Neural cell (in vitro differentiated cells): Measurements from ENCODE around the gene FOXK1. TPM values are rescaled to one million over a fixed set of nuclear protein-coding genes. Genes with fewer than 3 reads are reported as not detected.

Source experiments
- H2AFZ ChIP-seq: fragments of 200-600, 300-800 bp; sonication (generic), shearing (Covaris generic); 2 replicates; pipeline ENCODE4 v1.6.0; 2014; ENCODE audit warnings: low read depth, mild to moderate bottlenecking, antibody characterized with exemption, low read length, moderate library complexity
- H3F3A ChIP-seq: fragments of 200-600 bp; shearing (Covaris generic); 2 replicates; pipeline ENCODE4 v1.6.1; 2016; ENCODE audit warnings: mild to moderate bottlenecking, moderate library complexity, mixed read lengths, antibody characterized with exemption, low read length; ENCODE audit not compliant: insufficient read depth, poor library complexity, severe bottlenecking
- H3K27ac ChIP-seq: fragments of 200-600, 300-800 bp; sonication (generic), shearing (Covaris generic); 2 replicates; pipeline ENCODE4 v1.5.1; 2014; ENCODE audit warnings: mild to moderate bottlenecking, low read length, moderate library complexity
- H3K27me3 ChIP-seq: fragments of 300-800, 200-600 bp; sonication (generic), shearing (Covaris generic); 2 replicates; pipeline ENCODE4 v1.6.0; 2014; ENCODE audit warnings: mild to moderate bottlenecking, low read depth, low read length, moderate library complexity; ENCODE audit not compliant: insufficient read depth
- H3K36me3 ChIP-seq: fragments of 300-800, 200-600 bp; sonication (generic), shearing (Covaris generic); 2 replicates; pipeline ENCODE4 v1.5.1; 2014; ENCODE audit warnings: mild to moderate bottlenecking, antibody characterized with exemption, low read length, moderate library complexity; ENCODE audit not compliant: insufficient read depth
- H3K4me2 ChIP-seq: fragments of 300-800, 200-600 bp; sonication (generic), shearing (Covaris generic); 2 replicates; pipeline ENCODE4 v1.6.0; 2014; ENCODE audit warnings: mild to moderate bottlenecking, low read length
- H3K4me3 ChIP-seq: fragments of 300-800, 200-600 bp; sonication (generic), shearing (Covaris generic); 2 replicates; pipeline ENCODE4 v1.5.1; 2014; ENCODE audit warnings: mild to moderate bottlenecking, low read length, moderate library complexity
- H3K79me2 ChIP-seq: fragments of 200-600 bp; shearing (Covaris generic); replicated peaks from 2 replicates; pipeline ENCODE4 v1.6.0; 2014; ENCODE audit warnings: mild to moderate bottlenecking, low read length, moderate library complexity; ENCODE audit not compliant: insufficient read depth
- H3K9ac ChIP-seq: fragments of 300-800, 200-600 bp; sonication (generic), shearing (Covaris generic); 2 replicates; pipeline ENCODE4 v1.6.1; 2016; ENCODE audit warnings: mild to moderate bottlenecking, low read length, mixed read lengths
- H3K9me2 ChIP-seq: fragments of 200-600 bp; shearing (Covaris generic); 2 replicates; pipeline ENCODE4 v1.6.1; 2016; ENCODE audit warnings: mild to moderate bottlenecking, low read length, mixed read lengths; ENCODE audit not compliant: insufficient read depth
- H3K9me3 ChIP-seq: fragments of 200-600, 300-800 bp; sonication (generic), shearing (Covaris generic); 2 replicates; pipeline ENCODE4 v1.6.1; 2016; ENCODE audit warnings: mild to moderate bottlenecking, mixed run types, low read length, moderate library complexity, mixed read lengths
- H4K20me1 ChIP-seq: fragments of 200-600 bp; shearing (Covaris generic); 2 replicates; pipeline ENCODE4 v1.6.1; 2016; ENCODE audit warnings: mild to moderate bottlenecking, mixed run types; ENCODE audit not compliant: insufficient read depth
- EP300 ChIP-seq: fragments of 450-650 bp; conservative IDR thresholded peaks from 2 replicates; pipeline ENCODE4 v1.6.1; 2014; ENCODE audit warnings: antibody characterized with exemption, mild to moderate bottlenecking, moderate library complexity; ENCODE audit not compliant: poor library complexity, severe bottlenecking
- EZH2 ChIP-seq: fragments of 200-600, 300-800 bp; shearing (Covaris generic), sonication (generic); IDR thresholded peaks from 2 replicates; pipeline ENCODE4 v1.6.1; 2014; ENCODE audit warnings: antibody characterized with exemption, low read length, borderline replicate concordance, mild to moderate bottlenecking; ENCODE audit not compliant: insufficient read depth, poor library complexity, severe bottlenecking
- MXI1 ChIP-seq: fragments of 450-650 bp; conservative IDR thresholded peaks from 2 replicates; pipeline ENCODE4 v1.6.1; 2014; ENCODE audit warnings: antibody characterized with exemption, mild to moderate bottlenecking; ENCODE audit not compliant: poor library complexity, severe bottlenecking
- POLR2AphosphoS5 ChIP-seq: IDR thresholded peaks from 2 replicates; pipeline ENCODE4 v1.6.1; 2012
- RAD21 ChIP-seq: fragments of 450-650 bp; conservative IDR thresholded peaks from 2 replicates; pipeline ENCODE4 v1.6.1; 2014; ENCODE audit warnings: antibody characterized with exemption, mild to moderate bottlenecking, moderate library complexity
- REST ChIP-seq: IDR thresholded peaks from 2 replicates; pipeline ENCODE4 v1.6.1; 2012; ENCODE audit warnings: borderline replicate concordance
- SMC3 ChIP-seq: fragments of 450-650 bp; conservative IDR thresholded peaks from 2 replicates; pipeline ENCODE4 v1.6.1; 2014; ENCODE audit warnings: antibody characterized with exemption, mild to moderate bottlenecking, moderate library complexity; ENCODE audit not compliant: poor library complexity
- TAF1 ChIP-seq: IDR thresholded peaks from 2 replicates; pipeline ENCODE4 v1.6.1; 2012; ENCODE audit warnings: low read depth
- polyA plus RNA-seq: library from polyadenylated mRNA; depleted of rRNA; stranded (reverse); fragments of >200 nt; gene quantifications from 2 replicates; pipeline ENCODE4 v1.2.3, GENCODE V29; 2014
- TF ChIP-seq, protein P1 (sequence below): fragments of 450-650 bp; IDR thresholded peaks from 2 replicates; pipeline ENCODE4 v1.5.1; 2014; ENCODE audit warnings: antibody characterized with exemption, mild to moderate bottlenecking, moderate library complexity; ENCODE audit not compliant: poor library complexity, severe bottlenecking

The FOXK1 gene
- polyA plus RNA-seq, 1 donor from 2014 or later = 7.4 TPM

DNA sequence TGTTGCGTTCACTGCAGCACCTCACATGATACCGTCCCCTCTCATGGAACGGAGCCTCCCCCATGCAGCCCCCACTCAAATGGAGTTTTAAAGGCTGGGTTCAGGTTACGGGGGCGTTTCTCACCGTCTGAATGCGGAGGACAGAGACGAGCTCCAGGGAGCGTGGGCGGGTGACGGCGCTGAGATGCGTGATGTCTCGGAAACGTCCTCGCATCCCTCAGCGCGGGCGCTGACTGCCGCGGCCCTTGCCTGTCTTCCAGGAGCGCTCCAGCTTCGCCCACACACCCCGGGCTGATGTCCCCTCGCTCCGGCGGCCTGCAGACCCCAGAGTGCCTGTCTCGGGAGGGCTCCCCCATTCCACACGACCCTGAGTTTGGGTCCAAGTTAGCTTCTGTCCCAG, 76.7 kb downstream of the FOXK1 start:
- Histone ChIP-seq H3K79me2 (no peaks in the 10 kb centered on the region), H3K9me3 (no peaks in the 10 kb centered on the region), H3F3A (no peaks in the 10 kb centered on the region), H3K4me3 (no peak overlapping the region), H3K4me2 (no peak overlapping the region), H3K27ac (no peak overlapping the region), H2AFZ (no peak overlapping the region), H4K20me1 (no peaks in the 10 kb centered on the region), H3K36me3 (no peaks in the 10 kb centered on the region), H3K9me2 (no peaks in the 10 kb centered on the region), H3K9ac (no peak overlapping the region), H3K27me3 (no peaks in the 10 kb centered on the region)
- no peak for TF ChIP-seq RAD21
- no peak for TF ChIP-seq TAF1
- no peak for TF ChIP-seq EP300
- TF ChIP-seq SMC3 = no peak

- Histone ChIP-seq H3K79me2 (no peaks in the 10 kb centered on the region), H3K4me2 (no peak overlapping the region), H3K4me3 (no peak overlapping the region), H3K27me3 (no peaks in the 10 kb centered on the region), H3K36me3 (no peaks in the 10 kb centered on the region), H3F3A (no peaks in the 10 kb centered on the region), H4K20me1 (no peaks in the 10 kb centered on the region), H3K9me2 (no peaks in the 10 kb centered on the region), H3K9me3 (no peaks in the 10 kb centered on the region), H3K27ac (no peak overlapping the region), H3K9ac (no peak overlapping the region), H2AFZ (no peak overlapping the region)
- TF ChIP-seq EZH2 = no peak
Measured at GRCh38 chr7:4759211-4759610, 77.1 kb downstream of the FOXK1 start.

DNA sequence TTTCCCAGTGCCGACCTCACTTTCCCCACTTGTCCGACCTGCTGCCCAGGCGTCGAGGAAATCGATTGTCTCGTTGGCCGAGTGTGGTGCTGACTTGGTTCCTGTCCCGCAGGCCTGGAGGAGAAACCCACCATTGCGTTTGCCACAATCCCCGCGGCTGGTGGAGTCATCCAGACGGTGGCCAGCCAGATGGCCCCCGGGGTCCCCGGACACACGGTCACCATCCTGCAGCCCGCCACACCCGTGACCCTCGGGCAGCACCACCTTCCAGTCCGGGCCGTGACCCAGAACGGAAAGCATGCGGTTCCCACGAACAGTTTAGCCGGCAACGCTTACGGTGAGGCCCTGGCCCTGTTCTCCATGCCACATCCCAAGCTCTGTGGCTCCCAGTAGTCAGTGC, 78.9 kb downstream of the FOXK1 start:
- no peaks in the 10 kb centered on the region for H3K9me2 ChIP-seq
- H3K79me2 ChIP-seq = no peaks in the 10 kb centered on the region
- TF ChIP-seq SMC3 = no peak
- TF ChIP-seq TAF1 = no peak
- TF ChIP-seq, protein P1, sequence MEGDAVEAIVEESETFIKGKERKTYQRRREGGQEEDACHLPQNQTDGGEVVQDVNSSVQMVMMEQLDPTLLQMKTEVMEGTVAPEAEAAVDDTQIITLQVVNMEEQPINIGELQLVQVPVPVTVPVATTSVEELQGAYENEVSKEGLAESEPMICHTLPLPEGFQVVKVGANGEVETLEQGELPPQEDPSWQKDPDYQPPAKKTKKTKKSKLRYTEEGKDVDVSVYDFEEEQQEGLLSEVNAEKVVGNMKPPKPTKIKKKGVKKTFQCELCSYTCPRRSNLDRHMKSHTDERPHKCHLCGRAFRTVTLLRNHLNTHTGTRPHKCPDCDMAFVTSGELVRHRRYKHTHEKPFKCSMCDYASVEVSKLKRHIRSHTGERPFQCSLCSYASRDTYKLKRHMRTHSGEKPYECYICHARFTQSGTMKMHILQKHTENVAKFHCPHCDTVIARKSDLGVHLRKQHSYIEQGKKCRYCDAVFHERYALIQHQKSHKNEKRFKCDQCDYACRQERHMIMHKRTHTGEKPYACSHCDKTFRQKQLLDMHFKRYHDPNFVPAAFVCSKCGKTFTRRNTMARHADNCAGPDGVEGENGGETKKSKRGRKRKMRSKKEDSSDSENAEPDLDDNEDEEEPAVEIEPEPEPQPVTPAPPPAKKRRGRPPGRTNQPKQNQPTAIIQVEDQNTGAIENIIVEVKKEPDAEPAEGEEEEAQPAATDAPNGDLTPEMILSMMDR = no peak
- TF ChIP-seq REST = no peak
- TF ChIP-seq EP300 = no peak
- TF ChIP-seq EZH2 = no peak
- TF ChIP-seq MXI1 = no peak
- TF ChIP-seq RAD21 = no peak
- TF ChIP-seq POLR2AphosphoS5 = no peak
- H4K20me1 ChIP-seq = no peaks in the 10 kb centered on the region
- H3K27me3 ChIP-seq = no peaks in the 10 kb centered on the region
- H3K9me3 ChIP-seq = no peaks in the 10 kb centered on the region
- no peak overlapping the region for H3K4me3 ChIP-seq
- no peak overlapping the region for H3K9ac ChIP-seq
- no peaks in the 10 kb centered on the region for H3F3A ChIP-seq
- no peak overlapping the region for H2AFZ ChIP-seq
- no peak overlapping the region for H3K4me2 ChIP-seq
- H3K36me3 ChIP-seq = no peaks in the 10 kb centered on the region
- H3K27ac ChIP-seq = no peak overlapping the region
